Adipose tissue (tissue), 3 donors: Measurements from ENCODE around the gene SYTL2. TPM values are rescaled to one million over a fixed set of nuclear protein-coding genes. Genes with fewer than 3 reads are reported as not detected.

Experiments used
- H3K27ac ChIP-seq: one replicate; pipeline ENCODE4 v1.5.1; 2013; ENCODE audit warnings: low read depth, low read length
- WGBS, 3 donors: extraction: QIAGEN DNeasy Blood & Tissue Kit; methylation state at CpG; one replicate each; pipeline ENCODE4 v1.1.7; 2013; 5-methylcytosine and 5-hydroxymethylcytosine counted together
- polyA plus RNA-seq, 3 donors: library from polyadenylated mRNA; stranded (reverse); fragments of 200-250 nt; gene quantifications; one replicate each; pipeline ENCODE4 v1.2.3, GENCODE V29; 2013
- donor health status: healthy with polysubstance abuse.
- donor health status: Bipolar disorder and iron deficiency.
- donor health status: healthy.

Gene SYTL2
- polyA plus RNA-seq, 3 donors, result 1.2 to 11.0 (median 10.1) TPM

DNA sequence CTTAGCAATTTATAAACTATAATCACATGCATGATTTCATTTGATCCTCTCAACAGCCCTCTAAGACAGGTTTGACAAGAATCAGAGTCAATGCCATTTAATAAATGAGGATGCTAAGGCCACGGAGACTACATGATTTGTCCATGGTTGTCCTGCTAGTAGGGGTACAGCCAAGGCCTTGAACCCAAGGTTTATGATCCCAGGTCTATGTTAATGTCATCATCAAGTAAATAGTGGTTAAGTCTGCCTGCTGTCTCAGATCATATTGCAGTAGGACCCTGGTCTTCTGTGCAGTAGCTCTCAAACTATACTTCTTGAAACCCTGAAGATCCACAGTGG, 17.7 kb upstream of the SYTL2 start:
- H3K27ac ChIP-seq, result no peak overlapping the region
- 77 to 84% (median 79%) methylated on average over 1 of the region's 1 CpG for WGBS, 3 donors

DNA sequence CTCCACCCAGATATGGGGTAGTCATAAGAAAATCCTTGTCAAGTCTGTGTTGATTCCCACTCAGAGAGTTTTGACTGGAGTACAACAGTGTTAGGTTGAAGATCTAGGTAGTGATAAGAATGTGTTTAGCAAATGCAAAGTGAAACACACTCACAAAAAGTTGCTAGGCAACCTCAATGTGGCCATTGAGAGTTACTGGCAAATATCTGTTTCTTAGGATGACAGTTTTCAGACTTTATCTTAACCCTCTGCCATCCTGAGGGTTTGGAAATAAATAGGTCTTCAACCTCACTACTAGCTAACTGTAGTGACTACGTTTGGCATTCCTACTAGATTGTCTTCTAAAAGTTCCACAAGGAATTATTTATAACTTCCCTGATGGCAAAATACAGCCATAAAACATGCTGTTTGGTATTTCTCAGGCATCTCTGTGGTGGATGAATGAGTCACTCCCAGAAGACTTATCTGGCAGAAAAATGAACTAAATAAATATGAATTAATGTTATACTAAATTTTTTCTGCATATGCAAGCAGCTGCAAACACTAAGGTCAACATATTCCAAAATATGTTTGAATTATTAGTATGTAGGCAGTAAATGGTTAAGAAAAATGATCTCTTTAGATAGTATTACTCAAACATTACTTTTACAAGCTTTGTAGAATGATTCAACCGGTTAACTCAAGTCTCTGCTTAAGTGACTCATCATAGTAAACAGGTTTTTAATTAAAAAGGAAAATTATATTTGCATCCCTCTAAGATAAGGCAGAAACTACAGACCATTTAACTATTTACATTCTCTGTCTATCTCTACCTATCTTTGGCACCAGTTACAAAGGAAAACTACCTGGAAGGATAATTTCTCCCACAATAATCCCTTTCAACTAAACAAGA, 17.1 kb upstream of the SYTL2 start:
- WGBS, 3 donors, result 29 to 46% (median 31%) methylated on average over 2 of the region's 2 CpGs
- H3K27ac ChIP-seq, result no peak overlapping the region

DNA sequence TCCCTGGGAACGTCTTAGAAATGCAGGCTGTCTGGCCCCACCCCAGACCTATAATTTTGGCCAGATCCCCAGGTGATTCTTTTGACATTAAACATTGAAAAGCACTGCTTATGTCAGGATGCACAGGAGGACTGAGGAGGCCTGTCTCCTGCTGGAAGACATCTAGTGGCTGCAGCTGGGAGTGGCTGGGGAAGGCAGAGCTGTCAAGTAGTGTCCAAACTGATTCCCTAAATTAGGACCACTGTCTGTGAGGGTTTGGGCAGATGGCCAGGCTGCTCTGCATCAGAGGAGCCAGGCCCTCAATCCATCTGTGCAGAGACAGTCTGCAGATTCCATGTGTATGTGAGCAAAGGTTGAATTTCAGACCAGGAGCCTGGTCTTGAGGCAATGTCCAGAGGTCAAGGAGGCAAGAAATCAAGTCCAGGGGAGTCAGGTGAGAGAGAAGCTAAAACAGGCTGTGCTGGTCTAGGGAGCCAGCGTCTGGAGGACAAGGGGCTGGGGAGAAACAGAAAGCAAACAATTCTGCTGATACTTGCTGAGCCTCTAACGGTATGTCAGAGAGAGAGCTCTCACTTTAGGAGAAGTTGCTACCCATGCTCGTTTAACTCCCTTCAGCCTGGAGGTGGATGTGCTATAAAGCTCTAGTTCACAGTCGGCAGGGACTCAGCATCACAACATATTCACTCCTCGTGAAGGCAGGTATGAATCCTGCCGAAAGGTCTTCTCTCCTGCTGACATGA, 15.3 kb upstream of the SYTL2 start:
- no peak overlapping the region for H3K27ac ChIP-seq
- 73 to 74% (median 73%) methylated on average over 7 of the region's 7 CpGs for WGBS, 3 donors

DNA sequence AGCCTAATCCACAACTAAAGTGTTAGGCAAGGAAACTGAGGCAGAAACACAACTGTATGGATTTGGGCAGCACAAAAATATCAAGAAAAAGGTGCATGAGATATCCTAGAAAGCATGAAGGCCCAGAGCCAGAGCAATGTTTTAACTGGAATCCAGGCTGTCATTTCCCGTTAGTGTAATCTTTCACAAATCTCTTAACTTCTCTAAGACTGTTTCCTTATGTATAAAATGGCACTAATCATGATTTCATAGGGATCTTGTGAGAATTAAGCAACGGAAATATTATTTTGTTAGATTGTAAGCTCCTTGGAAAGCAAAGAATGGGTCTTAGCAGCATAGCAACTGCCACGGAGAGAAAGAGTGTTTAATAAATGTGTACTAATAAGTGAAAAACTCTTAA, 14.7 kb upstream of the SYTL2 start:
- H3K27ac ChIP-seq, result no peak overlapping the region
- WGBS, 3 donors, result 72 to 77% (median 73%) methylated on average over 3 of the region's 3 CpGs

DNA sequence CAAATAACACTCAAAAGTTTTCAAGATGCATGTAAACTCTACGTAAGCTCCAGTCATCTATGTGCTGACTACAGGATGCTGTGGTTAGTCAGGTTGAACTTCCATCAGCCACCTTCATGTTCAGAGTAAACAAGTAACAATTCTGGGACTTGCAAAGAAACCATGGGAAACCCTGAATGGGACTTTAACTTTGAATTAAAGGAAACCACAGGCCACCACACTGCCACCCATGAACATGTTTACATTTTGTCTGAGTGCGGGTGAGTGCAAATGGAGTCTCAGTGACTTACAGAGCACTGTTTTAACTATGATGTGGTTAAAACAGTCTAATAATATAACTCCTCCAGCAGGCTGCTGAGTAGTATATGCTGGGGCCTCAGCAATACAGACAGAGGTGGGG, 12.9 kb upstream of the SYTL2 start:
- WGBS, 3 donors, result 80 to 88% (median 85%) methylated on average over 2 of the region's 2 CpGs
- H3K27ac ChIP-seq, result no peak overlapping the region

DNA sequence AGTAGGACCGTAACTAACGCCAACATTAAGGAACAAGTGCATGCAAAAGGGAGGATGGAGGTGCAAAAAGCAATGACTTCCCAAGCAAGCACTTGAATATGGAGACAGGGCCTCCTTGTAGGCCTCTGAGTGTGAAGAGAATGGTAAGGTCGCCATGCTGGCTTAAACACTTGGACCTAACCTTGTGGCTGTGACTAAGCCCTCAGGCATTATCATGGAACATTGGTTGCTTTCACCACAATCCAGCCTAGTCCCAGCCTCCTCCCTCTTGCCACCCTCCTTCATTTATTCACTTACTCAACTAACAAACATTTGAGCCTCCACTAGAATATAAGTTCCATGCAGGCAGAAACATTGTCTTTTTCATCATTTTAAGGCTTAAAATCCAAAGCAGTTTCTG, 11.9 kb upstream of the SYTL2 start:
- WGBS, 3 donors, result 97 to 99% (median 98%) methylated on average over 3 of the region's 3 CpGs
- no peak overlapping the region for H3K27ac ChIP-seq

DNA sequence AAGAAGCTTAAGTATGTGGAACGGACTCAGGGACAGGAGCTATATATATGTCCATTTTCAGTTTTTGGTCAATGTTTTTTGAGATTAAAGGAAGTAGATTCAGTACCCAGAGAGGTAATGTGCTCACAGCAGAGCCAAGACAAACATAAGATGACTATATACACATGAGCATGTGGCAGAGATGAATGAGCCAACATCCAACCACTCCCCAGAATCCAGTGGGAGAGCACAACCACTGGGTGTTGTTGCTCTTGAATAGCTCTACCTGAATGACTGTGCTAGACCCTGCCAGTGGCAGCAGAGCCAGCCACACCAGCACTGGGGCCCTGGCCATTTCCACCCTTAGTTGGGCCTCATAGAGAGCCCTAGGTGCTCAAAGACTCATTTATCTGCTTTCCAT, 10.7 kb upstream of the SYTL2 start:
- WGBS, 3 donors, result 55 to 91% (median 85%) methylated on average over 1 of the region's 1 CpG
- no peak overlapping the region for H3K27ac ChIP-seq

DNA sequence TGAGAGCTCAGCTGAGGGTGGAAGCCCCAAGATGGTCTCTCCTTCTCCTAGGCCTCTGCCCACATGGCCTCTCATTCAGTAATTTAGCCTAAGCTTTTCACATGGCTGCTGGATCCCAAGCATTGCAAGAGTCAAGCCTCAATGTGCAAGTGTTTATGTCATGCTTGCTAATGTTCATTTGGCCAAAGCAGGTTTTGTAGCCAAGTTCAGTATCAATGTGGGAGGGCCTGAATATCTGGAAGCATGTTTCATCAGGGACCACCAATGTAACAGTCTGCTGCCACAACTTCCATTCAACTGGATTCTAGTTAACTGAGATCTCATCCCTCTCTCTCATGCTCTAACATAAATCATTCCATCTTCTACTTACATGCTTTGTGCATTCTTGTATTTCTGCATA, 8.5 kb upstream of the SYTL2 start:
- H3K27ac ChIP-seq, result no peak overlapping the region

DNA sequence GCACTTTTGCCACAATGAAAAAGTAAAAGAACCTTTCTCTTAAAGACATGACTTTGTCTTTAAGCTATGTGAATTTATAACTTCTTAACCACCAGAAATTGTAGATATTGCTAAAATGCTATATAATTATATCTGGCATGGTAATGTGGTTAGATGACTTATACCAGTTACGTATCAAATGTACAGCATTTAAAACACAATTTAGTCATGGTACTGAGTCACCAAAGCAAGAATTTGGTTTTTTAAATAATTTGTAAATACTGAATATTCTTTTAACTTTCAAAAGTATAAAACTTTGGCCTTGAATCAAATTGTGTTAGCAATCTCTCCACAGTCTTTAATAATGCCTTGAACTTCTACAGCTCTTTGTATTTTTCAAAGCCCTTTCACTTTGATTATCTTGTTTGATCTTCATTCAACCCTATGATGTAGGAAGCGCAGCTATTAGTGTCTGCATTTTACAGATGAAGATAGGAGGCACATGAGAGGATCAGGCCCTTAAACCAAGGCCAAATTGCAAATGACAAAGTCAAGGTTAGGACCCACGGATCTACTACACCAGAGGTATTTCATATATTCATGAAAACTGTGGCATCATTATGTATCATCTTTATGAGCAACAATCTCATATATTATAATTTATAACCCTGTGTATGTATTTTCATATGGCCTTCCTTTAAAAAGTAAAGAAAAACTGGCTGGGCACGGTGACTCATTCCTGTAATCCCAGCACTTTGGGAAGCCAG, 4.4 kb upstream of the SYTL2 start:
- no peak overlapping the region for H3K27ac ChIP-seq
- WGBS, 3 donors, result 69 to 90% (median 88%) methylated on average over 4 of the region's 4 CpGs

DNA sequence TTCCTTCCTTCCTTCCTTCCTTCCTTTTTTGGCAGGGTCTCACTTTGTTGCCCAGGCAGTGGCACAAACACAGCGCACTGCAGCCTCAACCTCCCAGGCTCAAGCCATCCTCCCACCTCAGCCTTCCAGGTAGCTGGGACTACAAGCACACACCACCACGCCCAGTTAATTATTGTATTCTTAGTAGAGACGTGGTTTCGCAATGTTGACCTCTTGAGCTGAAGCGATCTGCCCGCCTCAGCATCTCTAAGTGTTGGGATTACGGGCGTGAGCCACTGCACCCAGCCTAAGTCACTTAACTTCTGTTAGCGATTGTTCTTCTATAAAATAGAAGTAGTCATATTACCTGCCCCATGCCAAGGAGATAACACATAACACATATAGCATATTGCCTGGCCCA, 2.8 kb upstream of the SYTL2 start:
- no peak overlapping the region for H3K27ac ChIP-seq
- WGBS, 3 donors, result 88 to 96% (median 92%) methylated on average over 9 of the region's 9 CpGs

DNA sequence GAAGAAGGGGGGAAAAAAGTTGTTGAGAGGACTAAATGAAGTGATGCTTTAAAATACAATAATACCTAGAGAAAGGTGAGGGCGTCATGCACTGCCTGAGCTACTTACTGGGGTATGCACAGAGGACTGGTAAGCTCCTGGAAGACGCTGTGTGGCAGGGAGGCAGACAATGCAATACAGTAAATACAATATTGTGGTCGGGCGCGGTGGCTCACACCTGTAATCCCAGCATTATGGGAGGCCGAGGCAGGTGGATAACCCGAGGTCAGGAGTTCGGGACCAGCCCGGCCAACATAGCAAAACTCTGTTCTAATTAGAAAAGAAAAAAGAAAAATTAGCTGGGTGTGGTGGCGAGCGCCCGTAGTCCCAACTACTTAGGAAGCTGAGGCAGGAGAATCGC, 683 bp upstream of the SYTL2 start:
- no peak overlapping the region for H3K27ac ChIP-seq
- WGBS, 3 donors, result 82 to 84% (median 83%) methylated on average over 13 of the region's 13 CpGs

DNA sequence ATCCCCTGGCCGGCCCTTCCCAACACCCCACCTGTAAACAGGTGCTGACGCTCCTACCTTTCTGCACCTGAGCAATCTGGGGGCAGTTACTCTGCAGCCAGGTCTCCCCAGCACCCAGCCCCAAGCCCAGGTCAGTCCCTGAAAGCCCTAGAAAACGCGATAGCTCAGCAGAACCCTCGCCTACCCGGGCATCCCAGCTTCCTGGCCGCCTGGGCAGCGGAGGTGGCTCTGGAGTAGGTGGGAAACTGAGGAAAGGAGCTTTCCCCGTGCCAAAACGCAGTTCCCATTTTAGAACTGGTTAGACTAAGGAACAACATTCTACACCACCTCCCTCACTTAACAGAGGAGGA, 445 bp downstream of the SYTL2 start:
- H3K27ac ChIP-seq, result no peak overlapping the region

DNA sequence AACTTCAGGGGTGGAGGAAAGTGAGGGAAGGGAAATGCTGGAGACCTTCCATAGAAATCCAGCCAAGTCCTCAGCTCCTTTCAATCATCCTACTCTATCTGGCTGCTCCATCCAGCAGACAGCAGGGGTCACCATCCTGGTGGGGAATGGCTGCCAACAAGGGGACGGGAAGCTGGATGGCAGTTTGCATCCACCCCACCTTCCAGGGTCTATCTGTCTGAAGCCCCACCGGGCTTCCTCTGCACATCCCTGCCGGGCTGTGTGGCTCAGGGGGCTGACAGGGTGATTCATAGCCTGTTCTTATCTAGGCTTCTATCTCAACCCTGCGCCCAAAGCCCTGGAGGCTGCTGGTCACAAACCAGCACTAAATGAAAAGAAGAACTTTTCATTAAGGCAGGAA, 1.1 kb downstream of the SYTL2 start:
- H3K27ac ChIP-seq, result no peak overlapping the region
- 18 to 32% (median 18%) methylated on average over 4 of the region's 4 CpGs for WGBS, 3 donors

More for the DNA sequence above, 445 bp downstream of the SYTL2 start:
- 5 to 11% (median 8%) methylated on average over 10 of the region's 10 CpGs for WGBS, 3 donors

DNA sequence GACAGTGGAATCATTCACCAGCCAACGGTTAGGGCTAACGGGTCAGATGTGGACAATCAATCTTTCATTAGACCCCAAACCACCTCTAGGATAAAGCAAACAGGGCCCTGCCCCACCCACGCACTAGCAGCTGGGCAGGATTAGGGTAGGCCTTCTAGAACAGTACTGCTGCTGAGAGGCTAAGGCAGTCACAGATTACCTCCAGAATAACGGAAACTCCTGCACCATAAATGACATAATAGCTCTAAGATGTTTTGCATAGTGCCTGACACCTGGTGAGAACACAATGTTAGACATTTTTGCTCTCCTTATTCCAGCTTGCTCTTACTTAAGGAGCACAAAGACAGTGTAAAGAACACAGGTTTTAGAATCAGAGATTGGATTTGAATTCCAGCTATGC, 1.8 kb downstream of the SYTL2 start:
- WGBS, 3 donors, result 79 to 86% (median 85%) methylated on average over 4 of the region's 4 CpGs
- no peak overlapping the region for H3K27ac ChIP-seq

DNA sequence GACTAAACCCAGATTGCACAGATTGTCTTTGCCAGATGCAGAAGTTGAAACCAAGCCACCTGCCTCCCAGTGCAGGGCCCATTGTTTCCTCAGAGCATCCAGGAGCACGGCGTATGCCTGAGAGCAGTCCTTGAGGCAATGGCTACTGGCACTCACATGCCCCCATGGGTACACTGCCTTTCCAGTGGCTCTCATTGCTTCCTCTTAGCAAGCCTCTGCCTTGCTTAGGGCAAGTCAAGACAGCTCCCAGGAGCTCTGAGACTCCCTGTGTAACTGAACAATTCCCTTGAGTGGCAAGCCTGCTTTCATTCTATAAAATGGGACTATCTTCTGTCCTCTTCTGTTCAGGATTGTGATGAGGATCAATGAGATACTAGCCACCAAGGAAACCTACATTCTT, 4.1 kb downstream of the SYTL2 start:
- WGBS, 3 donors, result 69 to 80% (median 77%) methylated on average over 2 of the region's 2 CpGs
- H3K27ac ChIP-seq, result no peak overlapping the region

DNA sequence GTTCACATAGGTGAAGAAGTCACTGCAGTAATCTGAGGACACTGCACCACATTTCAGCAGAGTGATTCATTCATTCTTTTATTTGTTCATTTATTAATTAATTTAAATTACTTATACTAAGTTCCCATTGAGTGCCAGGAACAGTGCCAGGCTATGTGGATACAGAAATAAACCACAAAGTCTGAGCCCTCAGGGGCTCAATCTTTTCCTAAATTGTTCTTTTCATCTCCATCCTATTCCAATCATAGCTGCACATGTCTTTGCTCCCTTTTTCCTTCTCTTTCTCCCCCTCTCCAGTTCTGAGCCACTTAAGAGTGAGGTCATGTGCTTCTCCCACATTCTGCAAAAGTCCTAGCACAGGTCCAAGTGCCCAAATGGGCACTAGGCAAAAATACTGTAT, 4.9 kb downstream of the SYTL2 start:
- H3K27ac ChIP-seq, result no peak overlapping the region

DNA sequence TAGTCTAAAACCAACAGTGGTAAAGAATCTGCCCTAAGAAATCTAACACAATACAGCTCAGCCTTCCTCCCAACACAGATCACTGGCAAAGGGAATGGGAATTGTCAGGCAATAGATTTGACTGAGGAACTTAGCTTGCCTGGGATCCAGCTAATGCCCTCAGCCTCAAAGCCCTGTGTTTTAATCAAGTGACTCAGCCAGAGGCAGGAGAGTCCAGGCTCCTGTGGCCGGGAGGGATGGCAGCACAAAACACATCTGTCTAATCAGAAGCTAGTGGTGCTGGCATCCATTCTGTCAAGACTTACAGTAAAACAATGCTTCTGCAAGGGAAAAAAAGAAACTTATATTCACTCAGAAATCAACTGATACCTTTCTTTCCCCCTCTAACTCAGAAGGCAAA, 5.6 kb downstream of the SYTL2 start:
- no peak overlapping the region for H3K27ac ChIP-seq
- 67 to 81% (median 72%) methylated on average over 1 of the region's 1 CpG for WGBS, 3 donors

DNA sequence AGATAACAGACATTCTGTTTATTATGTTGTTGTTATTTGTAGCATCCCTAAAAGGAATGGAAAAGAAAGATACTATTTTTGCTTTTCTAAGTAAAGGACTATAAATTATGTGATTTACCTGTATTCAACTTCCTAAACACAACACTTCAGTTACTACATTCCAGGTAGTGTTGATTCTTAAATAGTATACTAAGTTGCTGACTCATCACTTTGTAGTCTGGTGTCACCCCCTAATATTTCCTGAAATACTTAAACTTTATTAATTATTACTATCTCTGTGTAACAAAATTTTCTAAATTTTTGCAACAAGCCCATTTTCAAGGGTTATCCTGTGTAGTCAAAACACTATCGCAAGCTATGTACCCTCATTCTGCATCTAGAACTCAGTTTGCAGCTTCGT, 7.0 kb downstream of the SYTL2 start:
- WGBS, 3 donors, result 97 to 99% (median 97%) methylated on average over 2 of the region's 2 CpGs
- H3K27ac ChIP-seq, result no peak overlapping the region

DNA sequence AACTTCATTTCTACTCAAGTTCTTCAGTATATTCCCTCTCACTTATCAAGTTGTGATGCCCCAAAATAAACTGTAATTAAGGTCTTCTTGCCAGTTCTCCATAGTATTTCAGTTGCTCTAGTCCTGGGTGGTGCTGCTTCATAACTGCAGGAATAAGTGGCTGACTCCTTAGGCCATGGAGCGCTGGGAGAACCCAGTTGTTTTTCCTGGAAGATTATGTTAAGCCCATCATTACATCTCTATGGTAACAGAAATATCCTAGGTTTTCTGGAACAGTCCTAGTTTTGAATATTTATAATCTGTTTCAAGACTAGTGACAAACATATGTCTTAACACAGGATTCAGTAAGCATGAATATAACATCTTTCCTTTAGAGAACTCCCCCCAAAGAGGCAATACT, 7.6 kb downstream of the SYTL2 start:
- WGBS, 3 donors, result 85 to 94% (median 93%) methylated on average over 1 of the region's 1 CpG
- no peak overlapping the region for H3K27ac ChIP-seq
